Astrocyte (in vitro differentiated cells and primary cell): ENCODE results near the gene IARS2. TPM values are rescaled to one million over a fixed set of nuclear protein-coding genes. Genes with fewer than 3 reads are reported as not detected.

Experiments used
- DNase-seq: peaks from one replicate; pipeline ENCODE4 v3.0.0-alpha.2; 2010; ENCODE audit warnings: low read depth
- FAIRE-seq: peaks from 2 replicates; lab custom pipeline; 2011; peaks lifted over from hg19 to GRCh38; lab: Jason Lieb, UNC
- H2AFZ ChIP-seq: 2 replicates; pipeline ENCODE4 v1.6.0; 2012; ENCODE audit warnings: low read depth, low read length, inconsistent platforms
- H3K27ac ChIP-seq: 2 replicates; pipeline ENCODE4 v1.5.1; 2011; ENCODE audit warnings: low read depth, low read length, inconsistent platforms
- H3K27me3 ChIP-seq: 2 replicates; pipeline ENCODE4 v1.6.0; 2011; ENCODE audit warnings: low read length, inconsistent platforms; ENCODE audit not compliant: insufficient read depth
- H3K36me3 ChIP-seq: 2 replicates; pipeline ENCODE4 v1.5.1; 2011; ENCODE audit warnings: low read length, inconsistent platforms; ENCODE audit not compliant: insufficient read depth
- H3K4me1 ChIP-seq: 2 replicates; pipeline ENCODE4 v1.5.1; 2011; ENCODE audit warnings: low read length, inconsistent platforms; ENCODE audit not compliant: insufficient read depth
- H3K4me2 ChIP-seq: 2 replicates; pipeline ENCODE4 v1.6.0; 2012; ENCODE audit warnings: low read length, inconsistent platforms
- H3K4me3 ChIP-seq: 2 replicates; pipeline ENCODE4 v1.5.1; 2011; ENCODE audit warnings: low read depth, mild to moderate bottlenecking, low read length, inconsistent platforms; ENCODE audit not compliant: insufficient read depth
- H3K79me2 ChIP-seq: 2 replicates; pipeline ENCODE4 v1.6.0; 2012; ENCODE audit warnings: mild to moderate bottlenecking, low read length, inconsistent platforms; ENCODE audit not compliant: insufficient read depth
- H3K9ac ChIP-seq: 2 replicates; pipeline ENCODE4 v1.6.0; 2012; ENCODE audit warnings: mild to moderate bottlenecking, low read length, inconsistent platforms
- H3K9me3 ChIP-seq: 2 replicates; pipeline ENCODE4 v1.5.1; 2012; ENCODE audit warnings: low read depth, mild to moderate bottlenecking, low read length, inconsistent platforms; ENCODE audit not compliant: insufficient read depth
- H4K20me1 ChIP-seq: 2 replicates; pipeline ENCODE4 v1.6.0; 2012; ENCODE audit warnings: low read length, inconsistent platforms; ENCODE audit not compliant: insufficient read depth
- H3K27ac Mint-ChIP-seq: one replicate; pipeline ENCODE4 v1.8.0; 2021; ENCODE audit warnings: mild to moderate bottlenecking, mixed read lengths; ENCODE audit not compliant: unreplicated experiment
- H3K27me3 Mint-ChIP-seq: one replicate; pipeline ENCODE4 v1.8.0; 2021; ENCODE audit warnings: low read depth, mixed read lengths; ENCODE audit not compliant: unreplicated experiment
- H3K36me3 Mint-ChIP-seq: one replicate; pipeline ENCODE4 v1.8.0; 2021; ENCODE audit warnings: low read depth, mixed read lengths; ENCODE audit not compliant: unreplicated experiment
- H3K4me1 Mint-ChIP-seq: one replicate; pipeline ENCODE4 v1.8.0; 2021; ENCODE audit warnings: low read depth, mixed read lengths; ENCODE audit not compliant: unreplicated experiment
- H3K4me3 Mint-ChIP-seq: one replicate; pipeline ENCODE4 v1.8.0; 2021; ENCODE audit warnings: mild to moderate bottlenecking, moderate library complexity, mixed read lengths; ENCODE audit not compliant: unreplicated experiment
- H3K9me3 Mint-ChIP-seq: one replicate; pipeline ENCODE4 v1.8.0; 2021; ENCODE audit warnings: mild to moderate bottlenecking, mixed read lengths; ENCODE audit not compliant: unreplicated experiment
- CTCF ChIP-seq: IDR thresholded peaks from 2 replicates; pipeline ENCODE4 v1.5.1; 2011; ENCODE audit warnings: low read depth, mild to moderate bottlenecking, inconsistent platforms, low read length, moderate library complexity; ENCODE audit not compliant: insufficient read depth
- EZH2 ChIP-seq: IDR thresholded peaks from 2 replicates; pipeline ENCODE4 v1.6.1; 2012; ENCODE audit warnings: mild to moderate bottlenecking, low read length, inconsistent platforms; ENCODE audit not compliant: insufficient read depth
- total RNA-seq: library from RNA; stranded (reverse); gene quantifications from 2 replicates; pipeline ENCODE4 v1.2.1, GENCODE V29; 2021

Gene IARS2
- total RNA-seq, 1 donor from 2014 or later, result 55.1 TPM

GRCh38 chr1:220127076-220127475, 33.1 kb downstream of the IARS2 start:
- no peaks in the 10 kb centered on the region for H4K20me1 ChIP-seq
- no peak overlapping the region for H3K9ac ChIP-seq
- no peak overlapping the region for H3K27ac ChIP-seq
- H3K79me2 ChIP-seq, result no peaks in the 10 kb centered on the region
- no peak overlapping the region for H2AFZ ChIP-seq
- Mint-ChIP-seq H3K27ac (peak overlapping the region; percentile 64), H3K4me1 (peaks cover 7% of the 10 kb centered on the region), H3K4me3 (no peak overlapping the region), H3K27me3 (no peaks in the 10 kb centered on the region), H3K36me3 (peaks cover 5% of the 10 kb centered on the region), H3K9me3 (no peaks in the 10 kb centered on the region)
- DNase-seq (no peak), FAIRE-seq (no peak)
- TF ChIP-seq EZH2, result no peak
- no peak for TF ChIP-seq CTCF
- no peak overlapping the region for H3K4me3 ChIP-seq
- peaks cover 14% of the 10 kb centered on the region for H3K36me3 ChIP-seq
- no peaks in the 10 kb centered on the region for H3K4me1 ChIP-seq
- no peaks in the 10 kb centered on the region for H3K27me3 ChIP-seq
- no peak overlapping the region for H3K4me2 ChIP-seq
- no peaks in the 10 kb centered on the region for H3K9me3 ChIP-seq

DNA sequence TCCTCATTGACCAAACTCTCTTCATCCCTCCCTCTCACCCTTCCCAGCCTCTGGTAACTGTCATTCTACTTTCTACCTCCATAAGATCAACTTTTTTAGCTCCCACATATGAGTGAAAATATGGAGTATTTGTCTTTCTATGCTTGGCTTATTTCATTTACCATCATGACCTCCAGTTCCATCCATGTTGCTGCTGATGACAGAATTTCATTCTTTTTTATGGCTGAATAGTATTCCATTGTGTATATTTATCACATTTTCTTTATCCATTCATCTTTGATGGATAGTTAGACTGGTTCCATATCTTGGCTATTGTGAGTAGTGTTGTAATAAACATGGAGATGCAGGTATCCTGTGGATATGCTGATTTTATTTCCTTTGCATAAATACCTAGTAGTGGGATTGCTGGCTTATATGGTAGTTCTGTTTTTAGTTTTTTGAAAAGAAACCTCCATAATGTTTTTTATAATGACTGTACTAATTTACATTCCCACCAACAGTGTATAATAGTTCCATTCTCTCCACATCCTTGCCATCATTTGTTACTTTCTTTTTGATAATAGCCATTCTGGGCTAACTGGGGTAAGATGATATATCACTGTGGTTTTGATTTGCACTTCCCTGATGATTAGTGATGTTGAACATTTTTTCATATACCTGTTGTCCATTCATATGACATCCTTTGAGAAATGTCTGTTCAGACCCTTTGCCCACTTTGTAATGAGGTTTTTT, 35.7 kb downstream of the IARS2 start:
- peaks cover 12% of the 10 kb centered on the region for H3K36me3 Mint-ChIP-seq
- TF ChIP-seq CTCF (no peak), EZH2 (no peak)
- H3K27ac Mint-ChIP-seq, result no peak overlapping the region
- DNase-seq (no peak), FAIRE-seq (no peak)
- Histone ChIP-seq H3K4me2 (no peak overlapping the region), H3K4me1 (no peaks in the 10 kb centered on the region), H3K9ac (no peak overlapping the region), H3K9me3 (no peaks in the 10 kb centered on the region), H3K27me3 (no peaks in the 10 kb centered on the region), H3K27ac (no peak overlapping the region), H3K36me3 (peaks cover 20% of the 10 kb centered on the region), H4K20me1 (no peaks in the 10 kb centered on the region), H3K4me3 (no peak overlapping the region), H2AFZ (no peak overlapping the region), H3K79me2 (no peaks in the 10 kb centered on the region)
- H3K27me3 Mint-ChIP-seq, result no peaks in the 10 kb centered on the region
- peaks cover 2% of the 10 kb centered on the region for H3K4me1 Mint-ChIP-seq
- H3K4me3 Mint-ChIP-seq, result no peak overlapping the region
- no peaks in the 10 kb centered on the region for H3K9me3 Mint-ChIP-seq

DNA sequence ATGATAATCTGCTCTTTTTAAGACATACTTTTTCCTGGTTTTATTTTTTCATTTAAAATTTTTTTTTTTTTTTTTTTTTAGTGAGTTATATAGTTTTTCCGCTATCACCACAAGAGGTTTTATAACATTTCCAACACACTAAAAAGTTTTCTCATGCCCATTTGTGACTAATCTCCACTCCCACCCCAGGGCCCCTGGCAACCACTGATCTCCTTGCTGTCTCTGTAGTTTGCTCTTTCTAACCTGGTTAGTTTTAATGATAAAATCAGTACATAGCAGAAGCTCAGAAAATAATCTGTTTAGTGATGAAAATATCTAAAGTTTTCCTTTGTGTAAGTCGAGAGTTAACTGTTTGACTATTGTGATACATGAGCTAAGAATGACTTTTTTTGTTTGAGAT, 41.8 kb downstream of the IARS2 start:
- H3K27me3 ChIP-seq, result no peaks in the 10 kb centered on the region
- no peak overlapping the region for H3K4me2 ChIP-seq
- no peaks in the 10 kb centered on the region for H3K27me3 Mint-ChIP-seq
- H3K4me1 Mint-ChIP-seq, result peaks cover 2% of the 10 kb centered on the region
- H2AFZ ChIP-seq, result no peak overlapping the region
- TF ChIP-seq CTCF (no peak), EZH2 (no peak)
- H3K9ac ChIP-seq, result no peak overlapping the region
- H3K9me3 ChIP-seq, result no peaks in the 10 kb centered on the region
- H3K27ac ChIP-seq, result no peak overlapping the region
- DNase-seq (no peak), FAIRE-seq (no peak)
- peaks cover 15% of the 10 kb centered on the region for H3K36me3 Mint-ChIP-seq
- peaks cover 18% of the 10 kb centered on the region for H3K36me3 ChIP-seq
- H3K9me3 Mint-ChIP-seq, result no peaks in the 10 kb centered on the region
- H3K79me2 ChIP-seq, result no peaks in the 10 kb centered on the region
- no peaks in the 10 kb centered on the region for H4K20me1 ChIP-seq
- no peak overlapping the region for H3K27ac Mint-ChIP-seq
- H3K4me3 ChIP-seq, result no peak overlapping the region
- H3K4me1 ChIP-seq, result no peaks in the 10 kb centered on the region
- no peak overlapping the region for H3K4me3 Mint-ChIP-seq
